GM18951 (cell line): ENCODE results near the gene KCNIP1.

Experiments
- POLR2A ChIP-seq: IDR thresholded peaks from 4 replicates; pipeline ENCODE4 v1.6.1; 2011; ENCODE audit warnings: mild to moderate bottlenecking; ENCODE audit not compliant: insufficient read length, insufficient read depth; ENCODE audit errors: extremely low read depth
- in situ Hi-C: fragments of 300-500 bp; cut with MboI; formaldehyde crosslinking; loops from one replicate; pipeline ENCODE4 v1.12.0; 2022; ENCODE audit warnings: low sequenced_read_pairs, mixed read lengths, inconsistent platforms; ENCODE audit not compliant: unreplicated experiment

The KCNIP1 gene

GRCh38 chr5:170486371-170486770, 17.4 kb upstream of the KCNIP1 start:
- in situ Hi-C loops: no loop called here
- no peak for TF ChIP-seq POLR2A

GRCh38 chr5:170488570-170488969, 15.2 kb upstream of the KCNIP1 start:
- no peak for TF ChIP-seq POLR2A
- in situ Hi-C loops: no loop called here

GRCh38 chr5:170489199-170489598, 14.6 kb upstream of the KCNIP1 start:
- in situ Hi-C loops: no loop called here
- TF ChIP-seq POLR2A: no peak

- no peak for TF ChIP-seq POLR2A
- in situ Hi-C loops: no loop called here
Measured at GRCh38 chr5:170490381-170490780, 13.4 kb upstream of the KCNIP1 start.

- in situ Hi-C loops: no loop called here
Measured at GRCh38 chr5:170491479-170491878, 12.3 kb upstream of the KCNIP1 start.

GRCh38 chr5:170493028-170493820, 10.6 kb upstream of the KCNIP1 start:
- TF ChIP-seq POLR2A: no peak

More at GRCh38 chr5:170491479-170491878, 12.3 kb upstream of the KCNIP1 start:
- TF ChIP-seq POLR2A: no peak

GRCh38 chr5:170494041-170494440, 9.8 kb upstream of the KCNIP1 start:
- no peak for TF ChIP-seq POLR2A
- in situ Hi-C loops: no loop called here

More at GRCh38 chr5:170493028-170493820, 10.6 kb upstream of the KCNIP1 start:
- in situ Hi-C loops: no loop called here

GRCh38 chr5:170495825-170496661, 7.8 kb upstream of the KCNIP1 start:
- TF ChIP-seq POLR2A: no peak
- in situ Hi-C loops: no loop called here

- in situ Hi-C loops: no loop called here
- TF ChIP-seq POLR2A: no peak
Measured at GRCh38 chr5:170496662-170497028, 7.2 kb upstream of the KCNIP1 start.

GRCh38 chr5:170497311-170498038, 6.3 kb upstream of the KCNIP1 start:
- in situ Hi-C loops: no loop called here
- TF ChIP-seq POLR2A: no peak

- no peak for TF ChIP-seq POLR2A
- in situ Hi-C loops: no loop called here
Measured at GRCh38 chr5:170498811-170499351, 4.9 kb upstream of the KCNIP1 start.

GRCh38 chr5:170499621-170500020, 4.2 kb upstream of the KCNIP1 start:
- in situ Hi-C loops: no loop called here
- TF ChIP-seq POLR2A: no peak

GRCh38 chr5:170501361-170501760, 2.5 kb upstream of the KCNIP1 start:
- no peak for TF ChIP-seq POLR2A

More at GRCh38 chr5:170501361-170501760, 2.5 kb upstream of the KCNIP1 start:
- in situ Hi-C loops: no loop called here
